Amygdala (tissue), 56 donors: Measurements from ENCODE around the gene MICALL1.

ENCODE experiments used
- DNase-seq, 56 donors: peaks; one replicate each; lab custom pipeline; 2025; lab: John Stamatoyannopoulos, UW

Gene MICALL1

DNA sequence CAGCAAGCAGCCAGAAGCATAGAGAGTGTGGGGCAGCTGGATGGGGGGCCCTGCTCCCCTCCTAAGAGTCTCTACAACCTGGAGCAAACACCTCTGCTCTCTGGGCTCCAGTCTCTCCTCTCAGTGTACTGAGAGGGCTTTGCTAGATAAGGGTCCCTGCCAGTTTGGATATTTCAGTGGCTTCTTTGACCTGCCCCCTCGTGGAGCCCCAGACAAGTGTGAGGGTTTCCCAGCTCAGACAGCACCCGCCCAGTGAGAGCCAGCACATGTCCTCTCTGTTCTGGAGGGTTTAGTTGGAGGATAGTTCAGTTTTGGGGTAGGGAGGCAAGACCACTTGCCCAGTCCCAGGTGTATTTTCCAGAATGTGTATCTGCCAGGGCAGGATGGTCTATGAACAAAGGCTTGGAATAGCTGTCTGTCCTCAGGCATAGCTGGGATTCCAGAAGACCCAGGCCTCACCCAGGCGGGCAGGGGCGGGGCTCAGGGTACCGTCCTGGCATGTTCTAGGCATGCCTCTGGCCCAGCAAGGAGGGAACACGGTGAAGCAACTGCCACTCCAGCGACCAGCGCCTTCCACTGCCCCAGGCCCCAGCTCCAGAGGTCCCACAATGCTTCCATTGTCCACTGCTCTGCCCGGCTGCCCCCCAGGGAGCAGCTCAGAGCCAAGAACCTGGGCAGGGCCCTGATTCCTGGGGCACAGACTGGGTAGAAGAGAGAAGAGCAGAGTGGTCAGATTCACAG lies 7.5 kb upstream of the MICALL1 start:
- peak in 38 of 56 donors; percentile 23 to 84 (median 52) for DNase-seq

- DNase-seq, result peak in 33 of 56 donors; percentile 12 to 76 (median 47)
Measured at GRCh38 chr22:37904572-37905533, 1.2 kb upstream of the MICALL1 start.

GRCh38 chr22:37906364-37907008 lies 389 bp downstream of the MICALL1 start:
- peak in 3 of 56 donors; percentile 20 to 37 (median 25) for DNase-seq

GRCh38 chr22:37907036-37907954 lies 1.2 kb downstream of the MICALL1 start:
- DNase-seq, result peak in 1 of 56 donors; percentile 14

GRCh38 chr22:37909766-37910165 lies 3.7 kb downstream of the MICALL1 start:
- DNase-seq, result no peak

DNA sequence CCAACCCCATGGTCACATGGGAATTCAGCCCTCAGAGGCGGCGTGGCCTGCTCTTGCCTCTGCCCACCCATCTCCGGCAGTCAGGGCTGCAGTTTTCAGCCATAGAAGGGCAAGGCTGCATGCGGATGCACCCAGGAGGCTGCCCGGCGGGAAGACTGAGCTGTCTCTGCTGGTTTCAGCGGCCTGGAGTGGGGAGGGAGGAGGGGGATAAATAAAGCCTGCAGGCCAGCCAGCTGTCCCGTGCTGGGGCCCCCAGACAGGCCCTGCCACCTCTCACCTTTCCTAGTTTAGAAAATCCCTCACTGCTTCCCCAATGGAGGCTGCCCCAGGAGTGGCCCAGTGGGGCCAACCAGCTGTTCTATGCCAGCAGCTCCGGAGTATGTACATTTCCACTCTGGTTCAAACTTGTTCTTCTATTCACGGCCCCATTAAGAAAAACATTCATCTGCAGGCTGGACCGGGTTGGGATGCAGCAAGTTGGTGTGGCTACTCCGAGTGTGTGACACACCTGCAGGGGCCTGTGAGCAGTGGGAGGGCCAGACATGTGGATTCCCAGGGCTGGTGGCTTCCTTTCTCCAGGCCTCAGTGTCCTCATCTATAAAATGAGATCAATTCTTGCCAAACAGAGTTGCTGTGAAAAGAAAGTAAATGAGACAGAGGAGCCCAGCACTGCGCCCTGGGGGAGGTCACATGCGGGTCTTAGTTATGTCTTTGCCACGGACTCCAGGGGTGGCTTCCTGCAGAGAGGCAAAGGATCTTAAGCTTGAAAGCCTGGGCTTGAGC lies 5.0 kb downstream of the MICALL1 start:
- peak in 5 of 56 donors; percentile 15 to 36 (median 17) for DNase-seq

DNA sequence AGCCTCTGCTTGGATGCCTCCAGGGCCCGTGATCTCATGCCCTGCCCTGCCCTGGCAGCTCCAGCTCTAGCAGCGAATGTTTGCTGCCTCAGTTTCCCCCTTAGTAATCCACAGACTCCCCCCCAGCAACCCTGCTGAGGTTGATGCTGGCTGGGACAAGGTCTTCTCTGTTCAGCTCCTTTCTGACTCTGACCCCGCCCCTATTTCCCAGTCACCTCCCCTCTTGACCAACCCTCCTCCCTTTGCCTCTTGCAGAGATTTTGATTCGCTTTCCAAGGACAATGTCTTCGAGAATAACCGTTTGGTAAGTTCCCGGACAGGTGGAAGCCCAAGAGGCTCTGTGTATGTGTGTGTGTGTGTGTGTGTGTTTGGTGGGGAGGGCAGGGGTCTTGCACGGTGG lies 5.6 kb downstream of the MICALL1 start:
- no peak for DNase-seq

GRCh38 chr22:37912171-37912570 lies 6.1 kb downstream of the MICALL1 start:
- no peak for DNase-seq

- DNase-seq, result no peak
Measured at GRCh38 chr22:37913233-37913721, 7.2 kb downstream of the MICALL1 start.

DNA sequence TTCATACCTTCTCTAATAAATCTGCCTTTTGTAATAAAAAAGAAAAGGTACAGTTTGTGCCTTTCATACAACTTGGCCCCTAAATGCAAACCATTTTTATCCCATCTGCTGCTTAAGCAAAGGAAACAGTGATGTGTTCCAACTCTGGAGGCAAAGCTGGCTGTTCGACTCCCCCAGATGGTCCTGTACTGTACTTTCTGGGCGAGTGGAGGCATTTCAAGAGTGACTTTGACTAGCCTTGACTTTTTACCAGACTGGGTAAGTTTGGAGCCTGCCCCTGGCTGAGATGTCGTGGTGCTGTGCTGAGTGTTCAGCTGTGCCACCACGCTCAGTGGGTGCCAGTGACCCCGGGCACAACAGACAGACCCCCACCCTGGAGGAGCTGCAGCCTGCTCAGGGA lies 10.2 kb downstream of the MICALL1 start:
- no peak for DNase-seq

GRCh38 chr22:37917874-37918548 lies 11.9 kb downstream of the MICALL1 start:
- DNase-seq, result no peak

GRCh38 chr22:37918580-37919270 lies 12.6 kb downstream of the MICALL1 start:
- DNase-seq, result no peak

DNA sequence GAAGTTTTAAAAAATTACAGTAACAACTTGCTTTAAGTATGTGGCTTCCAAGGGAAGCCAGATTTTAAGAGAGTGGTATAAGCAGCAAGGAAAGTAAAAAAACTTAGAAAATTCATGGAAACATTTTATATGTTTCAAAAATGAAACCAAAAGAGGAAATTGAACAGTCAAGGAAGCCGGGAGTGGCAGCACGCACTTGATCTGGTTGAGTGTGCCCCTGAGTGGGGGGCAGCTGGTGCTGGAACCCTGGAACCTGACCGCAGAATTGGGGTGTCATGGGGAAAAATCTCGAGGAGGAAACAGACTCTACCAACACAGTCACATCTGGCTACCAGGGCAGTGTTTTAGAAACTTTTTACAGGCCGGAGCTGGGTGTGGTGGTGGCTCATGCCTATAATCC lies 14.0 kb downstream of the MICALL1 start:
- DNase-seq, result no peak

GRCh38 chr22:37922191-37922590 lies 16.1 kb downstream of the MICALL1 start:
- no peak for DNase-seq

- DNase-seq, result no peak
Measured at GRCh38 chr22:37923927-37924326, 17.8 kb downstream of the MICALL1 start.

DNA sequence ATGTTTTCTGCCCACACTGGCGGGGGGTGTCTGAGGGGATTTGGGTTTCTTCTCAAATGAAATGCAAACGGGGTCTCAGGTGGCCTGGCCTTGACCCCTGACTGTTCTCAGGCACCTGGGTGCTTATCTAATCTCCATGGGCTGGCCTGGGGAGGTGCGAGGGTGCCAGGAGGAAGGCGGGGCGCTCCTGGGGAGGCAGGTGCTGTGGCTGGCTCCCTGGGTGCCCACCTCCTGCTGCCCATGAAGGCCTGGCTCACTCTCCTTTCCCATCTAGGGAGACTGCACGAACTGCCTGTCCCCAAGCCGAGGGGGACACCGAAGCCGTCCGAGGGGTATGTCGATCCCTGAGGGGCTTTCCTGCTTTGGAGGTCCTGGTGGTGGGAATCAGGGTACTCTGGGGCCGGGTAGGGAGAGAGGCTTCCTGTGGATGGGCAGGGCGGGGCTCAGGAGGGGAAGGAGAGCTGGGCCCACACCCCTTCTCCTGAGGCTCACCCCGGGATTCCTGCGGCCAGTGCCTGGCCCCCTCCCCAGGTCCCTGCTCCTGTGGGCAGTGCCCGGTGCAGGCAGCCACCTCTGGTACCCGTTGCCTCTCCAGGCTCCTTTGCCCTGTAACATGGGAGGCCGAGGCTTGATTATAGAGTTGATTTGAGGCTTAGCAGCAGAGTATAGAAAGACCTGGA lies 18.4 kb downstream of the MICALL1 start:
- DNase-seq, result no peak

DNA sequence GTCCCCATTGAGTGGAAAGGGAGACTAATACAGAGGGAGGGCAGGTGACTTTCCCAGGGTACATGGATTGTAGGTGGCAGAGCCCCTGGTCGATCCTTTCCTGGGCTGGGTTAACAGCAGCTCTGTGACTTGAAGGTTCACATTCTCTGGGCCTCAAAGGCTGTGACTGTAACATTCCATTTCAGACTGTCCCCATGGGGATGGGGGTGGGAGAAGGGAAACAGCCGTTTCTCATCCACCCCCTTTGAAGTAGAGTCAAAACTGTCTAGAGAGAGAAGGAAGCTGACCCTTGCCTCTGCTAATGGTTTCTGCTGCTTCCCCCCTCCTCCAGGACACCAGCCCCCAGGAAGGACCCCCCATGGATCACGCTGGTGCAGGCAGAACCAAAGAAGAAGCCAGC lies 19.2 kb downstream of the MICALL1 start:
- no peak for DNase-seq
